ENCODE results near the gene VPS25. TPM values are rescaled to one million over a fixed set of nuclear protein-coding genes. Genes with fewer than 3 reads are reported as not detected.

VPS25 gene
- total and polyA plus RNA-seq, 9 of the 15 experiments (the other 6 are each of a cell fraction or from before 2014, with no cell fraction given), result 123 to 352 (median 180) TPM

- TF ChIP-seq, protein P1, sequence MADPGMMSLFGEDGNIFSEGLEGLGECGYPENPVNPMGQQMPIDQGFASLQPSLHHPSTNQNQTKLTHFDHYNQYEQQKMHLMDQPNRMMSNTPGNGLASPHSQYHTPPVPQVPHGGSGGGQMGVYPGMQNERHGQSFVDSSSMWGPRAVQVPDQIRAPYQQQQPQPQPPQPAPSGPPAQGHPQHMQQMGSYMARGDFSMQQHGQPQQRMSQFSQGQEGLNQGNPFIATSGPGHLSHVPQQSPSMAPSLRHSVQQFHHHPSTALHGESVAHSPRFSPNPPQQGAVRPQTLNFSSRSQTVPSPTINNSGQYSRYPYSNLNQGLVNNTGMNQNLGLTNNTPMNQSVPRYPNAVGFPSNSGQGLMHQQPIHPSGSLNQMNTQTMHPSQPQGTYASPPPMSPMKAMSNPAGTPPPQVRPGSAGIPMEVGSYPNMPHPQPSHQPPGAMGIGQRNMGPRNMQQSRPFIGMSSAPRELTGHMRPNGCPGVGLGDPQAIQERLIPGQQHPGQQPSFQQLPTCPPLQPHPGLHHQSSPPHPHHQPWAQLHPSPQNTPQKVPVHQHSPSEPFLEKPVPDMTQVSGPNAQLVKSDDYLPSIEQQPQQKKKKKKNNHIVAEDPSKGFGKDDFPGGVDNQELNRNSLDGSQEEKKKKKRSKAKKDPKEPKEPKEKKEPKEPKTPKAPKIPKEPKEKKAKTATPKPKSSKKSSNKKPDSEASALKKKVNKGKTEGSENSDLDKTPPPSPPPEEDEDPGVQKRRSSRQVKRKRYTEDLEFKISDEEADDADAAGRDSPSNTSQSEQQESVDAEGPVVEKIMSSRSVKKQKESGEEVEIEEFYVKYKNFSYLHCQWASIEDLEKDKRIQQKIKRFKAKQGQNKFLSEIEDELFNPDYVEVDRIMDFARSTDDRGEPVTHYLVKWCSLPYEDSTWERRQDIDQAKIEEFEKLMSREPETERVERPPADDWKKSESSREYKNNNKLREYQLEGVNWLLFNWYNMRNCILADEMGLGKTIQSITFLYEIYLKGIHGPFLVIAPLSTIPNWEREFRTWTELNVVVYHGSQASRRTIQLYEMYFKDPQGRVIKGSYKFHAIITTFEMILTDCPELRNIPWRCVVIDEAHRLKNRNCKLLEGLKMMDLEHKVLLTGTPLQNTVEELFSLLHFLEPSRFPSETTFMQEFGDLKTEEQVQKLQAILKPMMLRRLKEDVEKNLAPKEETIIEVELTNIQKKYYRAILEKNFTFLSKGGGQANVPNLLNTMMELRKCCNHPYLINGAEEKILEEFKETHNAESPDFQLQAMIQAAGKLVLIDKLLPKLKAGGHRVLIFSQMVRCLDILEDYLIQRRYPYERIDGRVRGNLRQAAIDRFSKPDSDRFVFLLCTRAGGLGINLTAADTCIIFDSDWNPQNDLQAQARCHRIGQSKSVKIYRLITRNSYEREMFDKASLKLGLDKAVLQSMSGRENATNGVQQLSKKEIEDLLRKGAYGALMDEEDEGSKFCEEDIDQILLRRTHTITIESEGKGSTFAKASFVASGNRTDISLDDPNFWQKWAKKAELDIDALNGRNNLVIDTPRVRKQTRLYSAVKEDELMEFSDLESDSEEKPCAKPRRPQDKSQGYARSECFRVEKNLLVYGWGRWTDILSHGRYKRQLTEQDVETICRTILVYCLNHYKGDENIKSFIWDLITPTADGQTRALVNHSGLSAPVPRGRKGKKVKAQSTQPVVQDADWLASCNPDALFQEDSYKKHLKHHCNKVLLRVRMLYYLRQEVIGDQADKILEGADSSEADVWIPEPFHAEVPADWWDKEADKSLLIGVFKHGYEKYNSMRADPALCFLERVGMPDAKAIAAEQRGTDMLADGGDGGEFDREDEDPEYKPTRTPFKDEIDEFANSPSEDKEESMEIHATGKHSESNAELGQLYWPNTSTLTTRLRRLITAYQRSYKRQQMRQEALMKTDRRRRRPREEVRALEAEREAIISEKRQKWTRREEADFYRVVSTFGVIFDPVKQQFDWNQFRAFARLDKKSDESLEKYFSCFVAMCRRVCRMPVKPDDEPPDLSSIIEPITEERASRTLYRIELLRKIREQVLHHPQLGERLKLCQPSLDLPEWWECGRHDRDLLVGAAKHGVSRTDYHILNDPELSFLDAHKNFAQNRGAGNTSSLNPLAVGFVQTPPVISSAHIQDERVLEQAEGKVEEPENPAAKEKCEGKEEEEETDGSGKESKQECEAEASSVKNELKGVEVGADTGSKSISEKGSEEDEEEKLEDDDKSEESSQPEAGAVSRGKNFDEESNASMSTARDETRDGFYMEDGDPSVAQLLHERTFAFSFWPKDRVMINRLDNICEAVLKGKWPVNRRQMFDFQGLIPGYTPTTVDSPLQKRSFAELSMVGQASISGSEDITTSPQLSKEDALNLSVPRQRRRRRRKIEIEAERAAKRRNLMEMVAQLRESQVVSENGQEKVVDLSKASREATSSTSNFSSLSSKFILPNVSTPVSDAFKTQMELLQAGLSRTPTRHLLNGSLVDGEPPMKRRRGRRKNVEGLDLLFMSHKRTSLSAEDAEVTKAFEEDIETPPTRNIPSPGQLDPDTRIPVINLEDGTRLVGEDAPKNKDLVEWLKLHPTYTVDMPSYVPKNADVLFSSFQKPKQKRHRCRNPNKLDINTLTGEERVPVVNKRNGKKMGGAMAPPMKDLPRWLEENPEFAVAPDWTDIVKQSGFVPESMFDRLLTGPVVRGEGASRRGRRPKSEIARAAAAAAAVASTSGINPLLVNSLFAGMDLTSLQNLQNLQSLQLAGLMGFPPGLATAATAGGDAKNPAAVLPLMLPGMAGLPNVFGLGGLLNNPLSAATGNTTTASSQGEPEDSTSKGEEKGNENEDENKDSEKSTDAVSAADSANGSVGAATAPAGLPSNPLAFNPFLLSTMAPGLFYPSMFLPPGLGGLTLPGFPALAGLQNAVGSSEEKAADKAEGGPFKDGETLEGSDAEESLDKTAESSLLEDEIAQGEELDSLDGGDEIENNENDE (IDR thresholded peaks at IDR 0.05; ENCODE audit: low read depth, low read length), result no peak
- TF ChIP-seq ZNF197 (CRISPR knock-in tag; IDR thresholded peaks at IDR 0.05; ENCODE audit: low read depth), result no peak
- TF ChIP-seq CHD2 (IDR thresholded peaks at IDR 0.05; ENCODE audit: low read depth, low read length), result no peak
- no peak for TF ChIP-seq MTF1 (CRISPR knock-in tag; IDR thresholded peaks at IDR 0.05; ENCODE audit: borderline replicate concordance)
- TF ChIP-seq TSC22D4 (tag; IDR thresholded peaks at IDR 0.05), result no peak
- TF ChIP-seq NEUROD1 (IDR thresholded peaks at IDR 0.05; ENCODE audit: borderline replicate concordance, low read depth, low read length, partially characterized antibody), result peak; percentile 62
- TF ChIP-seq, protein P2, sequence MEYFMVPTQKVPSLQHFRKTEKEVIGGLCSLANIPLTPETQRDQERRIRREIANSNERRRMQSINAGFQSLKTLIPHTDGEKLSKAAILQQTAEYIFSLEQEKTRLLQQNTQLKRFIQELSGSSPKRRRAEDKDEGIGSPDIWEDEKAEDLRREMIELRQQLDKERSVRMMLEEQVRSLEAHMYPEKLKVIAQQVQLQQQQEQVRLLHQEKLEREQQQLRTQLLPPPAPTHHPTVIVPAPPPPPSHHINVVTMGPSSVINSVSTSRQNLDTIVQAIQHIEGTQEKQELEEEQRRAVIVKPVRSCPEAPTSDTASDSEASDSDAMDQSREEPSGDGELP (CRISPR knock-in tag; IDR thresholded peaks at IDR 0.05; ENCODE audit: borderline replicate concordance), result peak; percentile 54; the same call in 1 of the 2 replicates
- no peak for TF ChIP-seq RBM22 (IDR thresholded peaks at IDR 0.05; ENCODE audit: low read depth, low read length, poor library complexity, severe bottlenecking)
- no peak for TF ChIP-seq CREB5 (CRISPR knock-in tag; IDR thresholded peaks at IDR 0.05)
- peak; percentile 74 for TF ChIP-seq SP1 (CRISPR knock-in tag; IDR thresholded peaks at IDR 0.05)
- TF ChIP-seq ZNF124 (CRISPR knock-in tag; IDR thresholded peaks at IDR 0.05), result no peak
- no peak for TF ChIP-seq BHLHE40 (IDR thresholded peaks at IDR 0.05; ENCODE audit: low read length)
- no peak for TF ChIP-seq ZKSCAN3 (CRISPR knock-in tag; IDR thresholded peaks at IDR 0.05)
- TF ChIP-seq HNRNPH1 (optimal IDR thresholded peaks at IDR 0.05; ENCODE audit: low read depth, low read length), result no peak
These were observed at the start of gene VPS25 (continued) for GRCh38 chr17:42773290-42774035.
